HepG2 (cell line): ENCODE measurements around the gene TSGA10IP. TPM values are rescaled to one million over a fixed set of nuclear protein-coding genes. Genes with fewer than 3 reads are reported as not detected.
A peak's percentile ranks its signal among the peaks of the same experiment; 100 is the strongest.

Source experiments
- ATAC-seq: fragments of 200-7000 bp; cut with Tn5 transposase; 3 replicates; pipeline ENCODE4 v1.9.1; 2020; ENCODE audit warnings: mild to moderate bottlenecking, moderate library complexity
- BruUV-seq: library from RNA; stranded (reverse); fragments of 400-500 nt; replicated peaks from 2 replicates; lab custom pipeline; 2021; lab: Mats Ljungman, UMichigan
- CTCF ChIA-PET: fragments of 300-600 bp; formaldehyde crosslinking; extraction: SDS; loops from one replicate; lab custom pipeline; 2021; ENCODE audit warnings: low total read pairs, inconsistent platforms, low intra/inter-chr PET ratio; lab: Yijun Ruan, JAX
- POLR2A ChIA-PET: fragments of 350-600 bp; sonication (Branson Sonifier 250); formaldehyde crosslinking; loops from one replicate; lab custom pipeline; 2020; ENCODE audit warnings: antibody characterized with exemption, inconsistent platforms; lab: Yijun Ruan, JAX
- DNase-seq: peaks from one replicate; pipeline ENCODE4 v3.0.0-alpha.2; 2015; ENCODE audit warnings: low spot score
- FAIRE-seq: peaks from 3 replicates; lab custom pipeline; 2011; peaks lifted over from hg19 to GRCh38; lab: Jason Lieb, UNC
- H2AFZ ChIP-seq: one replicate; pipeline ENCODE4 v1.6.1; 2011; ENCODE audit warnings: low read length, inconsistent platforms
- H3K27ac ChIP-seq: fragments of 300-600 bp; 3 replicates; pipeline ENCODE4 v1.8.0; 2011; ENCODE audit warnings: mixed run types, mild to moderate bottlenecking, mixed read lengths, low read length, inconsistent platforms; ENCODE audit not compliant: insufficient read depth; ENCODE audit errors: extremely low read length
- H3K27me3 ChIP-seq, 2 experiments: fragments of 200-600 bp in 1 of 2; 2 replicates in 1 of 2; 3 replicates in 1 of 2; pipeline versions ENCODE4 v1.6.0 to v1.8.0; 2011; ENCODE audit warnings: low read length in 2 of 2, mild to moderate bottlenecking in 2 of 2, moderate library complexity in 2 of 2, inconsistent platforms in 1 of 2; ENCODE audit not compliant: insufficient read depth in 2 of 2, control insufficient read depth in 1 of 2
- H3K36me3 ChIP-seq, 2 experiments: fragments of 200-600 bp in 1 of 2; replicated peaks in 1 of 2; 2 replicates in 1 of 2; 3 replicates in 1 of 2; pipeline versions ENCODE4 v1.5.1 to v1.8.0; 2011; ENCODE audit warnings: low read length in 2 of 2, inconsistent platforms in 1 of 2; ENCODE audit not compliant: insufficient read depth in 2 of 2, control insufficient read depth in 1 of 2
- H3K4me1 ChIP-seq: 2 replicates; pipeline ENCODE4 v1.5.1; 2012; ENCODE audit warnings: low read length, inconsistent platforms; ENCODE audit not compliant: insufficient read depth
- H3K4me2 ChIP-seq: 2 replicates; pipeline ENCODE4 v1.6.0; 2011; ENCODE audit warnings: low read depth, low read length, inconsistent platforms
- H3K4me3 ChIP-seq, 3 experiments: fragments of 200-600 bp in 1 of 3; sonication (generic), shearing (Covaris generic) in 1 of 3; replicated peaks in 1 of 3; 2 replicates each; pipeline ENCODE4 v1.5.1; 2011 to 2016; ENCODE audit warnings: low read length in 3 of 3, inconsistent platforms in 2 of 3, low read depth in 2 of 3, mild to moderate bottlenecking in 2 of 3, control low read depth in 1 of 3, mixed read lengths in 1 of 3; ENCODE audit not compliant: insufficient read depth in 1 of 3
- H3K79me2 ChIP-seq: one replicate; pipeline ENCODE4 v1.6.1; 2011; ENCODE audit warnings: low read length, inconsistent platforms; ENCODE audit not compliant: insufficient read depth
- H3K9ac ChIP-seq: 2 replicates; pipeline ENCODE4 v1.6.0; 2011; ENCODE audit warnings: mild to moderate bottlenecking, low read depth, low read length, inconsistent platforms; ENCODE audit not compliant: insufficient read depth
- H3K9me3 ChIP-seq: 2 replicates; pipeline ENCODE4 v1.5.1; 2012; ENCODE audit warnings: mild to moderate bottlenecking, low read length
- H4K20me1 ChIP-seq: 2 replicates; pipeline ENCODE4 v1.6.0; 2011; ENCODE audit warnings: inconsistent platforms, mild to moderate bottlenecking, low read length, moderate library complexity; ENCODE audit not compliant: insufficient read depth
- BCL3 ChIP-seq: sonication (generic); formaldehyde crosslinking; IDR thresholded peaks from 2 replicates; pipeline ENCODE4 v1.5.1; 2020; ENCODE audit warnings: mild to moderate bottlenecking, missing genetic modification reagents, moderate library complexity
- DNMT1 ChIP-seq: sonication (generic); formaldehyde crosslinking; IDR thresholded peaks from 2 replicates; pipeline ENCODE4 v1.5.1; 2020; ENCODE audit warnings: mild to moderate bottlenecking, missing genetic modification reagents
- GABPA ChIP-seq, 2 experiments: IDR thresholded peaks; 2 replicates each; pipeline ENCODE4 v1.6.1; 2011 to 2016; ENCODE audit warnings: low read depth in 2 of 2, low read length in 1 of 2, missing biosample characterization in 1 of 2, missing genetic modification characterization in 1 of 2
- GTF2F1 ChIP-seq: fragments of 150-350 bp; IDR thresholded peaks from 2 replicates; pipeline ENCODE4 v1.6.1; 2014; ENCODE audit warnings: low read length
- HBP1 ChIP-seq: IDR thresholded peaks from 2 replicates; pipeline ENCODE4 v1.6.1; 2016; ENCODE audit warnings: low read depth, control low read depth
- IRX3 ChIP-seq: sonication (generic); formaldehyde crosslinking; IDR thresholded peaks from 2 replicates; pipeline ENCODE4 v1.8.1; 2023; ENCODE audit warnings: mild to moderate bottlenecking, low read depth, missing genetic modification reagents, borderline replicate concordance
- KMT2A ChIP-seq: sonication (generic); formaldehyde crosslinking; IDR thresholded peaks from 2 replicates; pipeline ENCODE4 v1.4.0; 2020; ENCODE audit warnings: missing genetic modification reagents
- PCBP2 ChIP-seq: fragments of 200-400 bp; formaldehyde crosslinking; optimal IDR thresholded peaks from 2 replicates; pipeline ENCODE3; 2018; ENCODE audit warnings: low read length, low read depth; ENCODE audit not compliant: poor library complexity, severe bottlenecking
- POLR2AphosphoS2 ChIP-seq: IDR thresholded peaks from 2 replicates; pipeline ENCODE4 v1.6.1; 2011; ENCODE audit warnings: low read depth, low read length, improper control_type of control experiment
- RBFOX2 ChIP-seq: fragments of 200-400 bp; formaldehyde crosslinking; IDR thresholded peaks from 2 replicates; pipeline ENCODE4 v1.6.1; 2017; ENCODE audit warnings: low read depth, mild to moderate bottlenecking, low read length
- SALL2 ChIP-seq: sonication (generic); formaldehyde crosslinking; IDR thresholded peaks from 2 replicates; pipeline ENCODE4 v1.8.1; 2023; ENCODE audit warnings: mild to moderate bottlenecking, missing genetic modification reagents, inconsistent platforms
- SETDB1 ChIP-seq: sonication (generic); formaldehyde crosslinking; IDR thresholded peaks from 2 replicates; pipeline ENCODE4 v1.5.1; 2020; ENCODE audit warnings: missing genetic modification reagents, mild to moderate bottlenecking, borderline replicate concordance
- ZNF143 ChIP-seq: sonication (generic); formaldehyde crosslinking; IDR thresholded peaks from 2 replicates; pipeline ENCODE4 v1.4.0; 2020; ENCODE audit warnings: missing genetic modification reagents
- ZNF263 ChIP-seq: sonication (generic); formaldehyde crosslinking; IDR thresholded peaks from 2 replicates; pipeline ENCODE4 v1.4.0; 2020; ENCODE audit warnings: missing genetic modification reagents
- ZNF768 ChIP-seq: sonication (generic); formaldehyde crosslinking; IDR thresholded peaks from 2 replicates; pipeline ENCODE4 v1.4.0; 2020; ENCODE audit warnings: missing genetic modification reagents
- WGBS: methylation state at CpG from one replicate; pipeline ENCODE4 v1.1.6; 2017; ENCODE audit warnings: low lambda C conversion rate; 5-methylcytosine and 5-hydroxymethylcytosine counted together
- in situ Hi-C: cut with HindIII; loops from 2 replicates; pipeline ENCODE4 v1.10.0; 2017; ENCODE audit warnings: low pct_unique_long_range_greater_than_20kb; ENCODE audit not compliant: extremely low pct_ligation_motif_present
- intact Hi-C: fragments of 100-400 bp; cut with micrococcal nuclease; formaldehyde crosslinking; loops from one replicate; pipeline ENCODE4 v1.10.0; 2022; ENCODE audit not compliant: unreplicated experiment
- polyA plus RNA-seq, 8 experiments: library from polyadenylated mRNA; depleted of rRNA in 3 of 8; stranded (reverse) in 7 of 8; unstranded in 1 of 8; fragments of >200 nt; fragmentation: Illumina TruSeq in 4 of 8; extraction: Trizol in 4 of 8; gene quantifications; 2 replicates each; pipeline versions ENCODE4 v1.2.1 to v1.2.3, GENCODE V29; 2011 to 2016; ENCODE audit warnings: low read depth in 4 of 8, missing spikeins in 1 of 8, mixed read lengths in 1 of 8; ENCODE audit not compliant: insufficient read depth in 1 of 8
- total RNA-seq, 5 experiments: library from RNA; depleted of rRNA; stranded (reverse); fragments of >200 nt; fragmentation: Illumina TruSeq; extraction: Trizol; gene quantifications; 2 replicates each; pipeline ENCODE4 v1.2.3, GENCODE V29; 2016; ENCODE audit warnings: low read depth in 1 of 5

The TSGA10IP gene
- total and polyA plus RNA-seq, 2 of the 13 experiments (the other 11 are each of a cell fraction or from before 2014, with no cell fraction given) = not detected

- Histone ChIP-seq H3K36me3 (no peaks in the 10 kb centered on the region), H3K27ac (no peak overlapping the region), H3K79me2 (no peaks in the 10 kb centered on the region), H3K9ac (no peak overlapping the region)
- WGBS = 31% methylated on average over 10 of the region's 11 CpGs
- no TSS peak for BruUV-seq
- TF ChIP-seq GABPA (IDR thresholded peaks at IDR 0.05; ENCODE audit: low read depth, low read length) = 0 out of 2 replicates have a peak, but pooled peaks have one; percentile 13
- TF ChIP-seq GABPA (CRISPR knock-in tag; IDR thresholded peaks at IDR 0.05; ENCODE audit: low read depth) = no peak
- peak; percentile 79 for TF ChIP-seq ZNF768
- TF ChIP-seq PCBP2 = no peak
- TF ChIP-seq, all 625 proteins: peak for 2
- Histone ChIP-seq H3K4me2 (no peak overlapping the region), H2AFZ (no peak overlapping the region), H3K27me3 (peaks cover 0 to 29% of the 10 kb centered on the region in 2 experiments; a peak in 4 of 5 replicates), H3K4me1 (peaks cover 76% of the 10 kb centered on the region), H3K9me3 (no peaks in the 10 kb centered on the region), H4K20me1 (no peaks in the 10 kb centered on the region), H3K4me3 (no peak overlapping the region; a peak in 1 of 6 replicates)
- no peak for ATAC-seq
- in situ Hi-C loops = no loop called here
- CTCF ChIA-PET = no interaction called here
- FAIRE-seq = no peak
- DNase-seq = no peak
- POLR2A ChIA-PET = interaction anchor here (1.4 to 1.6 kb wide), 3 partner anchors 15 to 56 kb away, joined by 3 to 9 read pairs (median 5); partner anchors contain the start of genes CCDC85B and FOSL1
- intact Hi-C loops = no loop called here
These were observed 770 bp downstream of the TSGA10IP start for GRCh38 chr11:65945941-65946558.

- intact Hi-C loops (no loop called here), in situ Hi-C loops (no loop called here)
- FAIRE-seq (no peak), DNase-seq (no peak), ATAC-seq (peak; percentile 28)
- WGBS = 42% methylated on average over 2 of the region's 4 CpGs
- Histone ChIP-seq H4K20me1 (no peaks in the 10 kb centered on the region), H3K9me3 (no peaks in the 10 kb centered on the region), H3K9ac (no peak overlapping the region), H3K4me3 (no peak overlapping the region; a peak in 1 of 6 replicates), H3K4me1 (peaks cover 76% of the 10 kb centered on the region), H3K27me3 (peaks cover 0 to 23% of the 10 kb centered on the region in 2 experiments; a peak in 4 of 5 replicates), H3K27ac (no peak overlapping the region), H2AFZ (no peak overlapping the region), H3K79me2 (no peaks in the 10 kb centered on the region), H3K4me2 (peak overlapping the region; percentile 67; the same call in 1 of the 2 replicates), H3K36me3 (no peaks in the 10 kb centered on the region)
- no TSS peak for BruUV-seq
- ChIA-PET CTCF (no interaction called here), POLR2A (interaction anchor here (1.0 to 1.6 kb wide), 5 partner anchors 14 to 58 kb away, joined by 3 to 9 read pairs (median 4); partner anchors contain the start of genes CCDC85B, FIBP and FOSL1)
- no peak for TF ChIP-seq RBFOX2
- no peak for TF ChIP-seq SETDB1 (CRISPR knock-in tag)
- no peak for TF ChIP-seq DNMT1 (CRISPR knock-in tag)
- no peak for TF ChIP-seq SALL2 (CRISPR knock-in tag)
- no peak for TF ChIP-seq HBP1 (CRISPR knock-in tag)
- TF ChIP-seq GTF2F1 = no peak
- peak; percentile 60 for TF ChIP-seq ZNF263 (CRISPR knock-in tag)
- no peak for TF ChIP-seq ZNF143 (CRISPR knock-in tag)
- no peak for TF ChIP-seq KMT2A (CRISPR knock-in tag)
- TF ChIP-seq POLR2AphosphoS2 = no peak
- 0 out of 2 replicates have a peak, but pooled peaks have one; percentile 1 for TF ChIP-seq BCL3
- TF ChIP-seq IRX3 (CRISPR knock-in tag) = no peak
These were observed 1.4 kb downstream of the TSGA10IP start for GRCh38 chr11:65946655-65947054.
